GM12865 (cell line): Measurements from ENCODE around the gene APMAP.

Experiments
- DNase-seq: peaks from one replicate; pipeline ENCODE4 v3.0.0; 2010; ENCODE audit warnings: low read depth
- H3K4me3 ChIP-seq: 2 replicates; pipeline ENCODE4 v1.5.1; 2011; ENCODE audit warnings: mild to moderate bottlenecking, low read depth, low read length, control low read depth
- TF ChIP-seq, protein P1 (sequence below): IDR thresholded peaks from 2 replicates; pipeline ENCODE4 v1.5.1; 2011; ENCODE audit warnings: low read length, control low read depth, low read depth, inconsistent platforms; ENCODE audit not compliant: insufficient read depth; ENCODE audit errors: missing control alignments

The APMAP gene

GRCh38 chr20:24977336-24977735, 15.2 kb downstream of the APMAP start:
- no peak overlapping the region for H3K4me3 ChIP-seq
- no peak for DNase-seq
- TF ChIP-seq, protein P1, sequence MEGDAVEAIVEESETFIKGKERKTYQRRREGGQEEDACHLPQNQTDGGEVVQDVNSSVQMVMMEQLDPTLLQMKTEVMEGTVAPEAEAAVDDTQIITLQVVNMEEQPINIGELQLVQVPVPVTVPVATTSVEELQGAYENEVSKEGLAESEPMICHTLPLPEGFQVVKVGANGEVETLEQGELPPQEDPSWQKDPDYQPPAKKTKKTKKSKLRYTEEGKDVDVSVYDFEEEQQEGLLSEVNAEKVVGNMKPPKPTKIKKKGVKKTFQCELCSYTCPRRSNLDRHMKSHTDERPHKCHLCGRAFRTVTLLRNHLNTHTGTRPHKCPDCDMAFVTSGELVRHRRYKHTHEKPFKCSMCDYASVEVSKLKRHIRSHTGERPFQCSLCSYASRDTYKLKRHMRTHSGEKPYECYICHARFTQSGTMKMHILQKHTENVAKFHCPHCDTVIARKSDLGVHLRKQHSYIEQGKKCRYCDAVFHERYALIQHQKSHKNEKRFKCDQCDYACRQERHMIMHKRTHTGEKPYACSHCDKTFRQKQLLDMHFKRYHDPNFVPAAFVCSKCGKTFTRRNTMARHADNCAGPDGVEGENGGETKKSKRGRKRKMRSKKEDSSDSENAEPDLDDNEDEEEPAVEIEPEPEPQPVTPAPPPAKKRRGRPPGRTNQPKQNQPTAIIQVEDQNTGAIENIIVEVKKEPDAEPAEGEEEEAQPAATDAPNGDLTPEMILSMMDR: no peak

DNA sequence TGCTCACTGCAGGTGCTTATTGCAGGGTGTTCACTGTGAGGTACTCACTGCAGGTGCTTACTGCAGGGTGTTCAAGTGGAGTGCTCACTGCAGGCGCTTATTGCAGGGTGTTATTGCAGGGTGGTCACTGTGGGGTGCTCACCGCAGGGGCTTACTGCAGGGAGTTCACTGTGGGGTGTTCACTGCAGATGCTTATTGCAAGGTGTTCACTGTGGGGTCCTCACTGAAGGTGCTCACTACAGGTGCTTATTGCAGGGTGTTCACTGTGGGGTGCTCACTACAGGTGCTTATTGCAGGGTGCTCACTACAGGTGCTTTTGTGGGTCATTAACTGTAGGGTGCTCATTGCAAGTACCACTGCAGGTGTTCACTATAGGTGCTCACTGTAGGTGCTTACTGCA, 20.2 kb downstream of the APMAP start:
- H3K4me3 ChIP-seq: no peak overlapping the region
- TF ChIP-seq, protein P1: no peak
- DNase-seq: no peak

DNA sequence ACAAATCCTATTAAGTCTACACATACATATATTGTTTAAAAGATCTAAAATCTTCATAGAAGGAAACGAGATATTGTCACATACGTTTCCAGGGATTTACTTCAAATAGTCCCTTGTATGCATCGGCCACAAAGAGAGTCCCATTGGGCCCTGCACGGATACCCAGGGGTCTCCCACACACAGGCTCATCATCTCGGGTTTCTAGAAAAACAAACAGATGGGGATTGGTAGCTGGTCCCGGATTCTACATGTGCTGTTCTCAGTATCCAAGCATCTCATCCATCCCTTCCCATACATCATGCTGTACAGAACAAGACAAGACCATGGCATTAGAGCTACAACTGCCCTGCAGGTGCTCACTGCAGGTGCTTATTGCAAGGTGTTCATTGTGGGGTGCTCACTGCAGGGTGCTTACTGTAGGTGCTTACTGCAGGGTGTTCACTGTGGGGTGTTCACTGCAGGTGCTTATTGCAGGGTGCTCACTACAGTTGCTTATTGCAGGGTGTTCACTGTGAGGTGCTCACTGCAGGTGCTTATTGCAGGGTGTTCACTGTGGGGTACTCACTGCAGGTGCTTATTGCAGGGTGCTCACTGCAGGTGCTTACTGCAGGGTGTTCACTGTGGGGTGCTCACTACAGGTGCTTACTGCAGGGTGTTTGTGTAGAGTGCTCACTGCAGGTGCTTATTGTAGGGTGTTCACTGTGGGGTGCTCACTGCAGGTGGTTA, 21.0 kb downstream of the APMAP start:
- DNase-seq: no peak
- no peak overlapping the region for H3K4me3 ChIP-seq
- TF ChIP-seq, protein P1: no peak

DNA sequence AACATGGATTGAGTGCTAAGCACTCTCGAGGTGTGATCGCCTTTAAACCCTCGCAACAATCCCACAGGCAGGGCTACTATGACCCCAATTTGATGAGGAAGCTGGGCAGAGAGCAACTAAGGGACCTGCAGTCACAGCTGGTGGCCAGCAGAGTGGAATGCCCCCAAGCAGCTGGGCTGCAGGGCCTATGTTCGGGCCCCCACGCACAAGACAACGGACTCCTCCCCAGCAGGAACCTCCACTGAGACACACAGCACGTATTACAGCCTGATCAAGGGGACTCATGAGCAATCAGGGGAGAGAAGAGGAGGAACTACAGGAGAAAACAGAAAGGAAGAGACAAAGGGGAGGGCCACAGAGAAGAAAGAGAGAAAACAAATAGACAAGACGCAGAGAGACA, 21.8 kb downstream of the APMAP start:
- TF ChIP-seq, protein P1: no peak
- no peak overlapping the region for H3K4me3 ChIP-seq
- no peak for DNase-seq

DNA sequence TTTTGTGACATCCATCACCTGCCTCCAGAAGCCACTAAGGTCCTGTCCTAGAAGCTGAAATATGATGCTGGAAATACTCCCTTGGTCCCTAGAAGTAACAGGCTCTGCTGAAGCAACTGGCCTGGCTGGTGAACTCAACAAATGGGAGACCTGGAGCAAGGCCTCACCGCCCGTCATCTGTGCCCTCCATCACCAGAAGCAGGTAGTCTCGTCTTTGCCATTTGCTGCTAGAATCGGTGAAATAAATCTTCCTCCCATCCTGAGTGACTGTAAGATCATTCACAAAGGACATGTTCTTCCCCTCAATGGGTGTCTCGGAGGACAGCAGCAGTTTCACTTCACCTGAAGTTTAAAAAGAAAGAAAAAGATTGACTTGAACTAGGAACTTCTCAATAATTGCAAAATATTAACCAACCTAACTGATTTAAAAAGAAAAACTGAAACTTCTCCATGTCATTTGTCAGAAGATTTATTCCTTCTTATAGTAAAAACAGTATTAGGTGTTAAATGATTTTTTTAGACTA, 22.5 kb downstream of the APMAP start:
- no peak for DNase-seq
- TF ChIP-seq, protein P1: no peak
- no peak overlapping the region for H3K4me3 ChIP-seq

GRCh38 chr20:24969186-24970029, 23.1 kb downstream of the APMAP start:
- TF ChIP-seq, protein P1: no peak
- no peak for DNase-seq
- H3K4me3 ChIP-seq: no peak overlapping the region
